Activated naive CD8-positive, alpha-beta T cell treated with anti-CD3 and anti-CD28 coated beads, Interleukin-2, amount 50 U/mL, for 16 hours (primary cell): ENCODE data around the gene ACD.
"Not testable (repeated sequence)": the region's sequence is repeated elsewhere in the genome, so short reads cannot be mapped to it uniquely, and the experiment has no call there.

ENCODE experiments used
- DNase-seq: peaks from one replicate; pipeline ENCODE4 v3.0.0-alpha.2; 2020; ENCODE audit warnings: low read depth, low spot score

ACD gene

DNA sequence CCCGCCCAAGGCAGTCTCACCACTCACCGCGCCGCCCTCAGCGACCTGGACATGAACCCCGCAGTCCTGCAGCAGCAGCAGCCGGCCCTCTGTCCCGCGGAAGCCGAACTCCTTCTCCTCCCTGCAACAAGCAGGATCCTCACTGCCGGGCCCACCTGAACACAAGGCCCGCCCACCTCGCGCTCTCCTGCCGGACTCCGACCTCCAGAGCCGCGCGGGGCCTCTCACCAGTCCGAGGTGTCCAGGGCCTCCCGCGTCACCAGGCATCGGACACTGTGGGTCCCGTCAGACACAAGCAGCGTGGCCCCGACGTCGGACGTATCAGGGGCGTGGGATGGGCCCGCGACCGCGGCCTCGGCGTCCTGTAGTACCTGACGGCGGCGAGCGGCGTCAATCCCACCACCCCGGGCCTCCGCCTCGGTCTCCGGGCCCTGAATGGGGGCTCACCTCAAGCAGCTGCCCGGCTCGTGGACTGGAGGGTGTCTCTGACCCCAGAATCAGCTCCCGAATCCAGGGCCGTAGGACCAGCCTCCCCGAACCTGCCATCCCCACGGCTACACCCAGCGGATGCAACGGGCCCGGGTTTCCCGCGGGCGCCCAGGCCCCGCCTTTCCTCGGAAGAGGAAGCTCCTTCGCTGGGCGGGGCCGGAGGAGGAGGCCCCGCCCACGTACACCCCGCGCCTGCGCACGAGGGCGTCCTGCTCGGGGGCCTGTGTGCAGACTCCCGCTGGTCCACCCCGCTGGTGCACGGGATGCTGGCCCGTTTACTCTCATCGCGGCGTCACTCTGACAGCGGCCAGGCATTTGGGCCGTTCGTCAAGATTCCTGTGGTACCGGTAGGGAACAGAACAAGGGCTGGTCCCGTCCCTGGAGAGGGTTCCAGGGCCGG, at the start of gene ACD:
ACD (minus strand) TSS at position 586 of the 889 bp plus-strand sequence; CDS start at position 546, 40 bp downstream.
- peak; percentile 78 for DNase-seq

DNA sequence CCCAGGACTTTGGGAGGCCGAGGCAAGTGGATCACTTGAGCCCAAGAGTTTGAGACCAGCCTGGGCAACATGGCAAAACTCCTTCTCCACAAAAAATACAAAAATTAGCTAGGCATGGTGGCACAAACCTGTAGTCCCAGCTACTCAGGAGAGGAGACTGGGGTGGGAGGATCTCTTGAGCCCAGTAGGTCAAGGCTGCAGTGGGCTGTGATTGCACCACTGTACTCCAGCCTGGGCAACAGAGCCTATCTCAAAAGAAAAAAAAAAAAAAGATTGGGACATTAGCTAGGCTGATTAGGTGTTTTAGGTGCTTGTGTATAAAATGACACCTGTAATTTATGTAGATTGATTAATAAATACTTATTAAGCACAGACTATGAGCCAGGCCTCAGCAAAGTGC, 49.0 kb upstream of the ACD start:
- no peak for DNase-seq

DNA sequence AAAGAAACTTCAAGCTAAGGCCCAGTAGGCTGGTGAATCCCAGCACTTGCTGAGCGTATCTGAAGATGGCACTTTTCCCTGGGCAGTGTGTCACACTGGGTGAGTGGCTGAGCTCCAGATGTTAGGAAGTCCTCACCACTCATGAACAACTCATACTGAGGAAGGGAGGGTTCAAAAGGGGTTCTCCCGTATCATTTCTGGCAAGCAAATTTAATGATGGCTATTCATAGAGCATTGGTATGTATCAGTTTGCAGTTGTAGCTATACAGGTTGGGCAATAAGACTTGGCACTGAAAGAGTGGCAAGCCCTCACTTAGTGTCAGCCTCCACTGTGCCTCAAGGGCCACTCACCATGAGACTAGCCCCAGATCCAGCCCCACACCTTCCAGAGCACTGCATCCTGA, 48.3 kb upstream of the ACD start:
- DNase-seq: no peak

DNA sequence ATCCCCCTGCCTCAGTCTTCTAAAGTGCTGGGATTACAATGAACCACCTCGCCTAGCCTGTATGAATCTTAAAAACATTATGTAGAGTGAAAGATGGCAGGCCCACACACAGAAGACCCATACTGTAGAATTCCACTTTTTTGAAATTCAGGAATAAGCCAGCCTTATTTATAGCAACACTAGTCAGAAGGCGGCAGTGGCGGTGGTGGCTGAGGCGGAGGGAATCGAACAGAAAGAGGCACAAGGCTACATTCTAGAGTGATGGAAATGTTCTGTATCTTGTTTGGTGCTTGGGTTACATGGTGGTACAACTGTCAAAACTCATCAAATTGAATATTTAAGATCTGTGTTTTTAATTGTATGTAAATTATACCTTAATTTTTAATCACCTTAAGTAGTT, 47.7 kb upstream of the ACD start:
- no peak for DNase-seq

DNA sequence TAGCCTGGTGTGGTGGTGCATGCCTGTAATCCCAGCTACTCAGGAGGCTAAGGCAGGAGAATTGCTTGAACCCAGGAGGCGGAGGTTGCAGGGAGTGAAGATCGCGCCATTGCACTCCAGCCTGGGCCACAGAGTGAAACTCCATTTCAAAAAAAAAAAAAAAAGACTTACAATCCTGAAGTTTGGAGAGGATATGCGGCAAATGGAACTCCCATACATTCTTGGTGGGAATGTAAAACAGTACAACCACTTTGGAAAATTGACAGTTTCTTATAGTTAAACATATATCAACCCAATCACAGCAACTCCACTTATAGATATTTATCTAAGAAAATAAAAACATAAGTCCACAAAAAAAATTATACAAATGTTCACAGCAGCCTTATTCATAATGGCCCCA, 47.1 kb upstream of the ACD start:
- DNase-seq: no peak

DNA sequence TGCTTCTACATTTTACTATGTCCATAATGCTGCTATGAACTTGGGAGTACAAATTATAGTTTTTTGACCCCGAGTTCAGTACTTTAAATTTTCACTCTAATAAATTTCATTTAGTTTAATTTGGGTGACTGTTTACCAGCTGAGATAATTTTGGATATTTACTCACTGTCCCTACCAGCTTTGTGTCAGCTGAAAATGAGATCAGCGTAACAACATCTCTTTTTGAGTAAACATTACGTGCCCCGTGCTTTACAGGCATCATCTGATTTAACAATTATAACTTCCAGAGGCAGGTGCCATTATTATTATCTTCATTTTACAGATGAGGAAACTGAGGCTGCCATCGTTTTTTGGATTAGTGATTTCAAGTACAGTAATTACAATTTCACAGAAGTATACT, 44.0 kb upstream of the ACD start:
- DNase-seq: no peak

DNA sequence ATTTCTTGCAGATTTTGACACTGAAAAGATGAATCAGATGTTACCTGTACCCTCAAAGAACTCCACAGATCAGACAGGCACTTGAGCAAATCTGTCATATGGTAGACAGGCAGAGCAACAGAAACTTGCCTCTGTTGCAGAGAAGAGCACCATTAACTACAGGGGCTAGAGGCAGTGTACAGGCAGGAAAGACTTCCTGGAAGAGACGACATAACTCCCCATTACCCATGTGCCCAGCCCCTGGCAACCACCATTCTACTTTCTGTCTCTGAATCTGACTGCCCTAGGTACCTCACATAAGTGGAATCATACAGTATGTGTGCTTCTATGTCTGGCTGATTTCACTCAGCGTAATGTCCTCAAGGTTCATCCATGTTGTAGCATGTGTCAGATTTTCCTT, 43.6 kb upstream of the ACD start:
- no peak for DNase-seq

DNA sequence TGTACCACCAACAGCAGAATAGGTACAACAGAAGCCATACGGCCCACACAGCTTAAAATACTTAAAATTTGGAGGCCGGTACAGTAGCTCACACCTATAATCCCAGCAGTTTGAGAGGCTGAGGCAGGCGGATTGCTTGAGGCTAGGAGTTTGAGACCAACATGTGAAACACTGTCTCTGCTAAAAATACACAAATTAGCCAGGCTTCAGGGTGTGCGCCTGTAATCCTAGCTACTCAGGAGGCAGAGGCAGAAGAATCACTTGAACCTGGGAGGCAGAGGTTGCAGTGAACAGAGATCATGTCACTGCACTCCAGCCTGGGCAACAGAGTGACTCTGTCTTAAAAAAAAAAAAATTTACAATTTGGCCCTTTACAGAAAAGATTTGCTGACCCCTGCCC, 42.1 kb upstream of the ACD start:
- DNase-seq: no peak

DNA sequence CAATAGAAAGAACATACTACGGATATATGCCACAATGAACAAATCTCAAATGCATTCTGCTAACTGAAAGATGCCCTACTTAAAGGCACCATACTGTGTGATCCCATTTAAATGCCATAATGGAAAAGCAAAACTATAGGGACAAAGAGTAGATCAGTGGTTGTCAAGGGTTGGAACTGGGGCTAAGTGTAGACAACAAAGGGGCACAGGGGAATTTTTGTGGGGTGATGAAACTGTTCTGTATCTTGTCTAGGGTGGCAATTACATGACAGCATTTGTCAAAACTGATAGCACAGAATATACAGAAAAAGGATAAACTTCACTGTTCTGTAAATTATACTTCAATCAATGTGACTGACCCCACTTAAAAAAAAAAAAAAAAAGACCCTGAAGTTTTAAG, 41.4 kb upstream of the ACD start:
- DNase-seq: no peak

DNA sequence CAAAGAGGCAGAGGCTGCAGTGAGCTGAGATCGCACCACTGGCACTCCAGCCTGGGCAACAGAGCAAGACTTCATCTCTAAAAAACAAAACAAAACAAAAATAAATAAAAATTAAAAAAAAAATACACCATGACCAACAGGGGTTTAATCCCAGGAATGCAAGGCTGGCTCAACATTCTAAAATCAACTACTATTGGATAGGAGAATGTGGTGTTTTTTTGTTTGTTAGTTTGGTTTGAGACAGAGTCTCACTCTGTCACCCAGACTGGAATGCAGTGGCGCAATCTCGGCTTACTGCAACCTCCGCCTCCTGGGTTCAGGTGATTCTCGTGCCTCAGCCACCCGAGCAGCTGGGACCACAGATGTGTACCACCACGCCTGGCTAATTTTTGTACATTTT, 39.2 kb upstream of the ACD start:
- DNase-seq: no peak

DNA sequence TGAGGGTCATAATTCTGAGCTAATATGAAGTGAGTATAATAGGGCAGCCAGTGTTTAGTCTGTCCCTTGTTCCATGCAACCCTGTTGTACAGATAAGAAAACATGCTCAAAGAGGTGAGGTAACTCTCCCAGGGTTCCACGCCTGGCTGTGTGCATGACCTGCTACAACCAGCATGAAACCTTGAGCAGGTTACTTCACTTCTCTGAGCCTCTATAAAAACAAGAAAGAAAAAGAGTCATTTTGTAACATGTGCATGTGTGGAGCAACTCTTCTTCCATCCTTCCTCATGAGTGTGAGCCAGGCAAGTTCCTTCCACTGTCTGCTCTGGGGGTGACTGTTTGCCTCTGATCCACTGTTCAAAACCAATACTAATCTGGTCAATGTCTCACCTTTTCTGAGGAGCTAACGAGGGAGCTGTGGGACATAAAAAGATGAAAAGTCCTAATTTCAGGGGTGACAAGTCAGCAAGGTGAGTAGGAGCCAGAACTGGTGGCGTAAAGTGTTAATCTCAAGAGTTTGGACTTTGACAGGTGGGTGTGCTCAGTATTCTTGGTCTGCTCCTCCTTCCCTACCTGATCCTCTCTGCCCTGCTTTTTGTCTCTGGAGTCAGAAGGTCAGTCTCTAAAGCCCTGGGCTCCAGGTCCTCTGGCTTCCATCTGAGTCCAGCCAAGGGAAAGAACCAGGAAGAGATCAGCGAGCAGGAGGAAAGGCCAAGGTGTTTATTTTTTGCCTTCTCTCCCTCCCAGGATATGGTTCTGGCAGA, 37.5 kb upstream of the ACD start:
- no peak for DNase-seq

DNA sequence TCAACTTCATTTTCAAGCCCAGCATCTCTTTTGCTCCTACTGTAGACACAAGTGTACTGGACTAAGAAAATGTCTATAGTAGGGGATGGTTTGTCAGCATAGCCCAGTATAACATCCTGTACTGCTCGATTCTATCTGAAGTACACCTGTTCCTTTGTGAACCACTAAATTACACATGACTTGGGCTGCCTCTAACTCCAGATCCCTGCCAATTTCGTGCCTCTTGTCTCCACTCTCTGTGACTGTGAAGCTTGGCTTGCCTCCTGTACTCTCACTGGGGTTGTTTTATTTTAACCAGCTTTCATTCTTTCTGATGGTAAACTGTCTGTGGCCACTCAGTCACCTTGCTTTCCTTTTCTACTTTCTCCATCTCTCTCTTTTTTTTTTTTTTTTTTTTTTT, 34.6 kb upstream of the ACD start:
- no peak for DNase-seq

DNA sequence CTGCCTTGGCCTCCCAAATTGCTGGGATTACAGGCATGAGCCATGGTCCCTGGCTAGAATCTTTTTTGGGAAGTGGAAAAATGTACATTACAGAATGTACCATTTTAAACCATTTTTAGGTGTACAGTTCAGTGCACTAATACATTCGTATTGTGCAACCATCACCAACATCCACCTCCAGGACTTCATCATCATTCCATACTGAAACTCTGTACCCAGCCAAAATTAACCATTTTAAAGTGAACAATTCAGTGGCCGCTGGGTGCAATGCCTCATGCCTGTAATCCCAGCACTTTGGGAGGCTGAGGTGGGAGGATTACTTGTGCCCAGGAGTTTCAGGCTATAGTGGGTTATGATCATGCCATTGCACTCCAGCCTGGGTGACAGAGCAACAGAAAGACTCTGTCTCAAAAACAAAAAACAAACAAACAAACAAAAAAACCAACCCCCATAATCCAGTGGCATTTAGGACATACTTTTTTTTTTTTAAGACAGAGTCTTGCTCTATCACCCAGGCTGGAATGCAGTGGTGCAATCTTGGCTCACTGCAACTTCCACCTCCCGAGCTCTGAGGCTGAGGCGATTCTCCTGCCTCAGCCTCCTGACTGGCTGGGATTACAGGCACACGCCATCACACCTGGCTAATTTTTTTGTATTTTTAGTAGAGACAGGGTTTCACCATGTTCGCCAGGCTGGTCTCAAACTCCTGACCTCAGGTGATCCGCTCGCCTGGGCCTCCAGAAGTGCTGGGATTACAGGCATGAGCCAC, 33.6 kb upstream of the ACD start:
- DNase-seq: not testable (repeated sequence)

DNA sequence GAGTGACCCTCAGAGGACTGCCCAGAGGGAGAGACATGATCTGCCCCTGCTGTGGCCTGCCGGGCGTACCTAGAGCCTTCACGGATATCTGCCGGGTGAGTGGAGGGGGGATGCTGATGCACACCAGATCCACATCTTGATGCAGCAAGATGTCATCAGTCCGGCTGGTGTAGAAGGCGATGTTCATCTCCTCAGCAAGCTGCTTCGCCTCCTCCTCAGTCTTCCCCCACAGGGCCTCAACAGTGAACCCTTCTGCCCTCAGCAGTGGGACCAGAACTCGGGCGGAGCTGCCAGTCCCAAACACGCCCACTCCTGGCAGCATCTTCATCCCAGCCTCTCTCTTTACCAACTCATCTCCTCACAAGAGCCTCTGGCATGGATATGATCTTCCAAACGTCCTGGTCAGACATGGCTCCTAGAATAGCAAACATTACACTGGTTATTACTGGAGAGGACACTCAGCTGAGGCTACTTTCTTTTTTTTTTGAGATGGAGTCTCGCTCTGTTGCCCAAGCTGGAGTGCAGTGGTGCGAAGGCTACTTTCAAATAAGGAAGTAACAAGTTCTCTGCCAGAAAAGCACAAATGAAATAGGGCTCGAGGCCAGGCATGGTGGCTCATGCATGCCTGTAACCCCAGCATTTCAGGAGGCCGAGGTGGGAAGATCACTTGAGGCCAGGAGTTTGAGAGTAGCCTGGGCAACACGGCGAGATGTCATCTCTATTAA, 25.5 kb upstream of the ACD start:
- DNase-seq: no peak

DNA sequence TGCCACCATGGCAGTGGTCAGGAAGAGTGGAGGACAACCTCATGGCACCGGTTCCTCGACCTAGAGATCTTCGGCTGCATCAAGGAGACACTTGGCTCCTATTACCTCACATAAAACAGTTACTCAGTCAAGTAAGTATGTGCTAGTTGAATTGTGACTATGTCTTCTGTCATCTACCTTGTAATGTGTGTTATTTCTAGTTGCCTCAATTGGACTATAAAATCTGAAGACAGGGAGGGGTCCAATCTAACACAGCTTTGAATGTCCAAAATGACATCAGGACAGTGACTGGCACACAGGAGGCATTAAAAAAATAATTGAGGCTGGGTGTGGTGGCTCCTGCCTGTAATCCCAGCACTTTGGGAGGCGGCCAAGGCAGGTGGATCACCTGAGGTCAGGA, 23.7 kb upstream of the ACD start:
- DNase-seq: no peak

DNA sequence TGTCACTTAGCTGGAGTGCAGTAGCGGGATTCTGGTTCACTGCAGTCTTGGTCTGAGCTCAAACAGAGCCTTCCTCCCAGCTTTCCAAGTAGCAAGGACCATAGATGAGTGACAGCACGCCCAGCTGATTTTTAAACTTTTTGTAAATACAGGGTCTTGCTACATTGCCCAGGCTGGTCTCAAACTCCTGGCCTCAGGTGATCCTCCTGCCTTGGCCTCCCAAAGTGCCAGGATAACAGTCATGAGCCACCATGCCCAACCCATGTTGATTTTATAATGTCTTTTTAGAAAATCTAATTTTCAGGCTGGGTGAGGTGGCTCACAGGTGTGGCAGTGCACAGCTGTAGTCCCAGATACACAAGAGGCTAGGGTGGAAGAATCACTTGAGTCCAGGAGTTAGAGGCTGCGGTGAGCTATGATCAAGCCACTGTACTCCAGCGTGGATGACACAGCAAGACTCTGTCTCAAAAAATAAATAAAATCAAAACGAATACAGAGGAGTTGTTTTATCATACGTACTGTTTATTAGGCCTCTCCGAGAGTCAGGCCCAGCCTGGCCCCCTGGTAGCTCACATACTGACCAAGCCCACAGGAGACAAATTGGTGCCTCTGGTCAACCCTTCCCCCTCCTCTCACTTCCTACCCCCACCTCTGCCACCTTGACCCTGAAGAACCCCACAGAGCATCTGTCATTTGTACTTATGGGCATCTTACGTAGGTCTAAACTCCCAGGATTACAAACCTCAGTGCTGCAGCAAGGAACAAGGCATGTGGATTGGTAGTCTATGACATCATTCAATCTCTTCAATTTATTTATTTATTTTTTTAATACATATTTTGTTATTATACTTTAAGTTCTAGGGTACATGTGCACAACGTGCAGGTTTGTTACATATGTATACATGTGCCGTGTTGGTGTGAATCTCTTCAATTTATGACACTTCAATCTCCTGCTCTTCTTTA, 20.2 kb upstream of the ACD start:
- no peak for DNase-seq

DNA sequence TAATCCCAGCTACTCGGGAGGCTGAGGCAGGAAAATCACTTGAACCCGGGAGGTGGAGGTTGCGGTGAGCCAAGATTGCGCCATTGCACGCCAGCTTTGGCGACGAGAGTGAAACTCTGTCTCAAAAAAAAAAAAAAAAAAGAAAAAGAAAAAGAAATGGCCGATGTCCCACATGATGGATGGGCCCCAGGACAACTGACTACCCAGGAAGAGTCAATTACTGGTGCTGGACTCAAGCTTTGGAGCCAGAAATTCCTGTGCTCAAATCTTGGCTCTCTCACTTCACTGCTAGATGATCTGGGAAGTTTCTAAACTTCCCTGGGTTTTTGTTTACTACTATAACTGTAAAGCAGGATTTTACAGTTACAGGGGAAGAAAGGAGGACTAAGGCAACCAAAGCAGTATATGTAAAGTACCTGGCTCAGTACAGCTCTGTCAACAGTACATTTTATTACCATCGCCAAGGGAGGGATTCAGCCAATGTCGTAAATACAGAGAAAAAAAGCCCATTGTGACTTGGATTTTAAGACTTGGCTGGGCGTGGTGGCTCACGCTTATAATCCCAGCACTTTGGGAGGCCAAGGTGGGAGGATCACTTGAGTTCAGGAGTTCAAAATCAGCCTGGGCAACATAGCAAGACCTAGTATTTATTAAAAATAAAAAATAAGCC, 18.4 kb upstream of the ACD start:
- DNase-seq: no peak

DNA sequence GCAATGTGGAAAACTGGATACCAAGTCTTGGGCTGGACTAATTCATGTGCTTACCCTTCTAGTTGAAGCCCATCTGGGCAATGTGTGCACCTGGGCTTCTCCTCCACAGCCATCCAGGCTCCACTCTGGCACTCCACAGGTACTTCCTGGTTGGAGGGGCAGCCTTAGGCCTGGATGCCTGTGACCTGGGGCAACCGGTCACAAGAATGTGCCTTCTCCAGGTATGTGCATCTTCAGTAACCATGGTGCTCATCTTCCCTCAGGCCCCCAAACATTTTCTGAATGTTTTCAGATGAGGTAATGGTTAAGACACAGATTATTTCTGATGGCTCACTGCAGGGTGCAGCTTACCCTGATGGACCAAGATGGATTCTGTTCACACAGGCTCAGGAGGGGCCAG, 17.7 kb upstream of the ACD start:
- DNase-seq: no peak

DNA sequence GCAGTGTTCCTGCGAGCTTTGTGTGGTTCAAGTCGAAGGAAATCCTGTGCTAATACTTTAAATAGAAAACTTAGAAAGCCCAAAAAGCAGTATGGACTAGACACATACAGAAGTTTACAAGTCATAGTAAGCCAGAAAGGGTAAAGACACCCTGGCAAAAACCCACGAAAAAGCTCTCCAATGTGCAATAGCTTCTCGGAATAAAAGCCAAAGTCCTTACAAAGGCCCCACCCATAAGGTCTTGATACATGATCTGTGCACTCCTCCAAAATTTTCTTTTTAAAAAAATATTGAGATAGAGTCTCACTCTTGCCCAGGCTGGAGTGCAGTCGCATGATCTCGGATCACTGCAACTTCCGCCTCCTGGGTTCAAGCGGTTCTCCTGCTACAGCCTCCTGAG, 16.9 kb upstream of the ACD start:
- no peak for DNase-seq

DNA sequence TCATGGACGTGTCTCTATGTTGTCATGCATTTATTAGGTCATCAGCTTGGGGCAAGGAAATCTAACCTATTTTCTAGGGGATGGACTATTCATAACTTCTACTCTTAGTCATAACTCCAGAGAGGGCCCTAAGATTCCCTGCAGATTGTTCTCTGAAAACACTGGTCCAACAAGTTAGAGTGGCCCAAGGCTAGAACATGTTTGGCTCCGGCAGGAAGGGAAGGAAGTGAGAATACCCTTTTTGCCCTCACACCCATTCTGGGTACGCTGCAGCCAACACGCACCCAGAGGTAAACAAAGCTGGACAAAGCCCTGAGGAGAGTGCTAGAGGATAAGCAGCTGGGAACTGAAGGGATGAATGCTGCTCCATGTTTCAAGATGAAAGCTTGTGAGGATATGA, 16.5 kb upstream of the ACD start:
- no peak for DNase-seq
